Transverse colon (tissue), 4 donors: Measurements from ENCODE around the gene HDAC9. TPM values are rescaled to one million over a fixed set of nuclear protein-coding genes. Genes with fewer than 3 reads are reported as not detected.

Source experiments
- DNase-seq: peaks from one replicate; pipeline ENCODE4 v3.0.0-alpha.2; 2019
- H3K27ac ChIP-seq, 4 donors: fragments of 200-600 bp; sonication (generic); 2 replicates each; pipeline ENCODE4 v1.5.1; 2016 to 2018; ENCODE audit warnings: inconsistent platforms in 4 of 4
- H3K27me3 ChIP-seq: fragments of 200-600 bp; sonication (generic); 2 replicates; pipeline ENCODE4 v1.5.1; 2017; ENCODE audit warnings: inconsistent platforms
- H3K36me3 ChIP-seq, 4 donors: fragments of 200-600 bp; sonication (generic); 2 replicates each; pipeline ENCODE4 v1.5.1; 2017 to 2019; ENCODE audit warnings: inconsistent platforms in 4 of 4
- H3K4me1 ChIP-seq, 4 donors: fragments of 200-600 bp; sonication (generic); 2 replicates each; pipeline ENCODE4 v1.5.1; 2017 to 2020; ENCODE audit warnings: inconsistent platforms in 4 of 4
- H3K4me3 ChIP-seq, 4 donors: fragments of 200-600 bp; sonication (generic); 1 replicate in 1 of 4; 2 replicates in 3 of 4; pipeline versions ENCODE4 v1.5.1 to v1.6.1; 2017 to 2019; ENCODE audit warnings: inconsistent platforms in 4 of 4
- H3K9me3 ChIP-seq, 2 donors: fragments of 200-600 bp; sonication (generic); 2 replicates each; pipeline ENCODE4 v1.5.1; 2017 to 2019; ENCODE audit warnings: inconsistent platforms in 2 of 2
- EP300 ChIP-seq: sonication (generic); formaldehyde crosslinking; IDR thresholded peaks from one replicate; pipeline ENCODE4 v1.6.1; 2017; ENCODE audit warnings: antibody characterized with exemption, low read depth
- POLR2A ChIP-seq: fragments of 450-650 bp; IDR thresholded peaks from one replicate; pipeline ENCODE4 v1.6.1; 2016; ENCODE audit warnings: antibody characterized with exemption, mild to moderate bottlenecking, moderate library complexity
- POLR2AphosphoS5 ChIP-seq, 3 donors: sonication (generic); formaldehyde crosslinking; IDR thresholded peaks; one replicate each; pipeline ENCODE4 v1.6.1; 2016; ENCODE audit warnings: antibody characterized with exemption in 3 of 3
- WGBS, 2 donors: methylation state at CpG; one replicate each; pipeline ENCODE4 v1.1.5; 2018; ENCODE audit warnings: low coverage in 1 of 2; 5-methylcytosine and 5-hydroxymethylcytosine counted together
- in situ Hi-C, 4 donors: fragments of 200-750 bp; cut with MboI; loops; one replicate each; pipeline versions ENCODE4 v1.15.0 to v1.15.1; 2017; ENCODE audit warnings: low sequenced_read_pairs in 3 of 4, low pct_ligation_motif_present in 1 of 4, low pct_unique_long_range_greater_than_20kb in 1 of 4
- intact Hi-C: fragments of 100-400 bp; cut with DNase I; formaldehyde crosslinking; loops from one replicate; pipeline ENCODE4 v1.15.1; 2023; ENCODE audit warnings: low total_unique reads
- total RNA-seq, 4 donors: library from RNA; depleted of rRNA; stranded (reverse); fragments of >200 nt; gene quantifications; one replicate each; pipeline ENCODE4 v1.1.0, GENCODE V29; 2016
- TF ChIP-seq, protein P1 (sequence below), 5 experiments: fragments of 200-600 bp in 3 of 5; fragments of 450-650 bp in 2 of 5; sonication (generic) in 3 of 5; IDR thresholded peaks; 1 replicate in 2 of 5; 2 replicates in 3 of 5; pipeline ENCODE4 v1.5.1; 2016 to 2017; ENCODE audit warnings: antibody characterized with exemption in 5 of 5, inconsistent platforms in 3 of 5, mild to moderate bottlenecking in 2 of 5, moderate library complexity in 1 of 5

HDAC9 gene
- total RNA-seq, 4 donors from 2014 or later: 6.0 to 47.5 (median 33.7) TPM

DNA sequence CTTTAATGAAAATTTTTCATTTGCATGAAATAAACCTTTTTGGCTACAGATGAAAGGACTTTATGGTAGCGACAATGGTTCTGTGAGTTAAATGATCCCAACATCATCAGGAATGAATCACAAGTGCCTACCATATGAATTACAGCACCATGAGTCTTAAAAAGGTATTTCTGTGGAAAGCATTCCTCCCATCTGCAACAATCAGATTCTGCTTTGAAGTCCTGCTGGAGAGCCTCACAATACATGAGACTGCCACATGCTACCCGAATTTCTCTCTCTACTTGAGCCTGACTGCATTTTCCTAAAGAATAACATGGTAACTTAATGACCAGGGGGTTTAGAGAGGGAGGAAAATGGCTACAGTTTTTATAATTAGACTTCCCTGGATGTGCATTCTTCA is 431.6 kb downstream of the HDAC9 start:
- DNase-seq: no peak

GRCh38 chr7:18936265-18936664 is 440.7 kb downstream of the HDAC9 start:
- H3K36me3 ChIP-seq: no peaks in the 10 kb centered on the region
- H3K27ac ChIP-seq: no peak overlapping the region
- H3K27me3 ChIP-seq: no peaks in the 10 kb centered on the region
- H3K4me3 ChIP-seq: no peak overlapping the region
- intact Hi-C loops (no loop called here), in situ Hi-C loops (no loop called here)
- TF ChIP-seq POLR2AphosphoS5 (IDR thresholded peaks at IDR 0.05) (no peak), EP300 (no peak), POLR2A (no peak)
- TF ChIP-seq, protein P1, sequence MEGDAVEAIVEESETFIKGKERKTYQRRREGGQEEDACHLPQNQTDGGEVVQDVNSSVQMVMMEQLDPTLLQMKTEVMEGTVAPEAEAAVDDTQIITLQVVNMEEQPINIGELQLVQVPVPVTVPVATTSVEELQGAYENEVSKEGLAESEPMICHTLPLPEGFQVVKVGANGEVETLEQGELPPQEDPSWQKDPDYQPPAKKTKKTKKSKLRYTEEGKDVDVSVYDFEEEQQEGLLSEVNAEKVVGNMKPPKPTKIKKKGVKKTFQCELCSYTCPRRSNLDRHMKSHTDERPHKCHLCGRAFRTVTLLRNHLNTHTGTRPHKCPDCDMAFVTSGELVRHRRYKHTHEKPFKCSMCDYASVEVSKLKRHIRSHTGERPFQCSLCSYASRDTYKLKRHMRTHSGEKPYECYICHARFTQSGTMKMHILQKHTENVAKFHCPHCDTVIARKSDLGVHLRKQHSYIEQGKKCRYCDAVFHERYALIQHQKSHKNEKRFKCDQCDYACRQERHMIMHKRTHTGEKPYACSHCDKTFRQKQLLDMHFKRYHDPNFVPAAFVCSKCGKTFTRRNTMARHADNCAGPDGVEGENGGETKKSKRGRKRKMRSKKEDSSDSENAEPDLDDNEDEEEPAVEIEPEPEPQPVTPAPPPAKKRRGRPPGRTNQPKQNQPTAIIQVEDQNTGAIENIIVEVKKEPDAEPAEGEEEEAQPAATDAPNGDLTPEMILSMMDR (IDR thresholded peaks at IDR 0.05): no peak
- DNase-seq: no peak
- H3K4me1 ChIP-seq: no peaks in the 10 kb centered on the region
- H3K9me3 ChIP-seq: no peaks in the 10 kb centered on the region

More for the DNA sequence above, 431.6 kb downstream of the HDAC9 start:
- no peaks in the 10 kb centered on the region for H3K27me3 ChIP-seq
- H3K27ac ChIP-seq: no peak overlapping the region
- WGBS, 2 donors: 52 to 58% methylated on average over 2 of the region's 2 CpGs
- TF ChIP-seq POLR2A: no peak
- no peak overlapping the region for H3K4me3 ChIP-seq
- H3K9me3 ChIP-seq: no peaks in the 10 kb centered on the region
- H3K36me3 ChIP-seq: no peaks in the 10 kb centered on the region
- no peaks in the 10 kb centered on the region for H3K4me1 ChIP-seq
- in situ Hi-C loops (no loop called here), intact Hi-C loops (no loop called here)

GRCh38 chr7:18939771-18940592 is 444.4 kb downstream of the HDAC9 start:
- no peaks in the 10 kb centered on the region for H3K36me3 ChIP-seq
- no peak overlapping the region for H3K4me3 ChIP-seq
- H3K4me1 ChIP-seq: no peaks in the 10 kb centered on the region
- 53 to 63% methylated on average over 2 of the region's 2 CpGs for WGBS, 2 donors
- intact Hi-C loops (no loop called here), in situ Hi-C loops (no loop called here)
- no peaks in the 10 kb centered on the region for H3K9me3 ChIP-seq
- H3K27me3 ChIP-seq: no peaks in the 10 kb centered on the region
- DNase-seq: no peak
- no peak overlapping the region for H3K27ac ChIP-seq
- TF ChIP-seq POLR2A (no peak), POLR2AphosphoS5 (IDR thresholded peaks at IDR 0.05) (no peak), EP300 (no peak)
- TF ChIP-seq, protein P1 (IDR thresholded peaks at IDR 0.05): no peak

DNA sequence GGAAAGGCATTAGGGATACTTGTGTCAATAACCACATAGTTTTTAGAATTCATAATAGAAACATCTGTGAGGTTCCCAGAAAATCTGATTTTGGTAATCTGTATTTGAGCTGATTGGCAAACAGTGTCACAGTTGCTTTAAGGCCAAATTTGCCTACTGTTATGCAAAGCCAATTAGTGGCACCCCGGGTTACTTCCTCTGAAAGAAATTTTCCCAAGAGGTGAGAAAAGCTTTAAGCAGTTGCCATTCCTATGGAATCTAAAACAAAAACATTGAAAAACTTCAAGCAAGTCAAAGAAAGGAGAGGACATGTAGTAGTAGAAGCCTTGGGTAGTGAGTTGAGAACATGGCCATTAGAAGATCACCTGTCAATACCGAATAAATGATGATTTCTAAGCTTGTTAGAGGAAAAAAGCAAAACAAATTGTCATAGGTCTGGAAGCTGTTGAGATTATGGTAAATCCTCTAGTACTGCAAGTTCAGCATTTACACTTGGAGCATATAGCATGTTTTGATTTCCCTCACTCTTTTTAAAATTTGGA is 445.1 kb downstream of the HDAC9 start:
- TF ChIP-seq POLR2A (no peak), POLR2AphosphoS5 (IDR thresholded peaks at IDR 0.05) (no peak), EP300 (no peak)
- TF ChIP-seq, protein P1 (IDR thresholded peaks at IDR 0.05): no peak
- WGBS, 2 donors: 23 to 50% methylated on average over 2 of the region's 2 CpGs
- Histone ChIP-seq H3K36me3 (no peaks in the 10 kb centered on the region), H3K27me3 (no peaks in the 10 kb centered on the region), H3K27ac (no peak overlapping the region), H3K4me3 (no peak overlapping the region), H3K9me3 (no peaks in the 10 kb centered on the region), H3K4me1 (no peaks in the 10 kb centered on the region)
- intact Hi-C loops: no loop called here
- in situ Hi-C loops: no loop called here
- no peak for DNase-seq
